IPS DF 4.7 (cell line): Measurements from ENCODE around the gene GTF3C1.

Source experiments
- DNase-seq: peaks from one replicate; pipeline ENCODE4 v3.0.0-alpha.2; 2013; ENCODE audit warnings: low spot score; ENCODE audit errors: extremely low read depth

GTF3C1 gene

GRCh38 chr16:27561216-27561615, 11.5 kb upstream of the GTF3C1 start:
- DNase-seq: no peak

- no peak for DNase-seq
Measured at GRCh38 chr16:27558932-27559331, 9.2 kb upstream of the GTF3C1 start.

GRCh38 chr16:27558434-27558833, 8.7 kb upstream of the GTF3C1 start:
- no peak for DNase-seq

GRCh38 chr16:27556471-27556870, 6.8 kb upstream of the GTF3C1 start:
- DNase-seq: no peak

GRCh38 chr16:27551036-27551435, 1.3 kb upstream of the GTF3C1 start:
- DNase-seq: no peak

- DNase-seq: no peak
Measured at GRCh38 chr16:27550582-27550920, 838 bp upstream of the GTF3C1 start.

GRCh38 chr16:27549464-27549745, 308 bp downstream of the GTF3C1 start:
- DNase-seq: no peak

- DNase-seq: no peak
Measured at GRCh38 chr16:27547851-27548250, 1.9 kb downstream of the GTF3C1 start.

GRCh38 chr16:27547134-27547533, 2.6 kb downstream of the GTF3C1 start:
- no peak for DNase-seq

- no peak for DNase-seq
Measured at GRCh38 chr16:27544671-27545070, 5.0 kb downstream of the GTF3C1 start.

- no peak for DNase-seq
Measured at GRCh38 chr16:27543801-27544200, 5.9 kb downstream of the GTF3C1 start.

- DNase-seq: no peak
Measured at GRCh38 chr16:27539636-27540035, 10.1 kb downstream of the GTF3C1 start.

- DNase-seq: no peak
Measured at GRCh38 chr16:27539120-27539519, 10.6 kb downstream of the GTF3C1 start.

- DNase-seq: no peak
Measured at GRCh38 chr16:27538528-27538927, 11.2 kb downstream of the GTF3C1 start.

GRCh38 chr16:27534256-27534655, 15.5 kb downstream of the GTF3C1 start:
- no peak for DNase-seq

GRCh38 chr16:27531826-27532800, 17.6 kb downstream of the GTF3C1 start:
- no peak for DNase-seq

- no peak for DNase-seq
Measured at GRCh38 chr16:27531186-27531585, 18.5 kb downstream of the GTF3C1 start.

- no peak for DNase-seq
Measured at GRCh38 chr16:27529962-27530361, 19.8 kb downstream of the GTF3C1 start.

- DNase-seq: no peak
Measured at GRCh38 chr16:27528294-27528693, 21.4 kb downstream of the GTF3C1 start.

- no peak for DNase-seq
Measured at GRCh38 chr16:27526180-27526579, 23.5 kb downstream of the GTF3C1 start.

- DNase-seq: no peak
Measured at GRCh38 chr16:27522173-27522707, 27.5 kb downstream of the GTF3C1 start.

GRCh38 chr16:27520982-27521673, 28.6 kb downstream of the GTF3C1 start:
- DNase-seq: no peak

- no peak for DNase-seq
Measured at GRCh38 chr16:27518226-27518625, 31.5 kb downstream of the GTF3C1 start.
